ENCODE data around the gene SYTL3.

DNA sequence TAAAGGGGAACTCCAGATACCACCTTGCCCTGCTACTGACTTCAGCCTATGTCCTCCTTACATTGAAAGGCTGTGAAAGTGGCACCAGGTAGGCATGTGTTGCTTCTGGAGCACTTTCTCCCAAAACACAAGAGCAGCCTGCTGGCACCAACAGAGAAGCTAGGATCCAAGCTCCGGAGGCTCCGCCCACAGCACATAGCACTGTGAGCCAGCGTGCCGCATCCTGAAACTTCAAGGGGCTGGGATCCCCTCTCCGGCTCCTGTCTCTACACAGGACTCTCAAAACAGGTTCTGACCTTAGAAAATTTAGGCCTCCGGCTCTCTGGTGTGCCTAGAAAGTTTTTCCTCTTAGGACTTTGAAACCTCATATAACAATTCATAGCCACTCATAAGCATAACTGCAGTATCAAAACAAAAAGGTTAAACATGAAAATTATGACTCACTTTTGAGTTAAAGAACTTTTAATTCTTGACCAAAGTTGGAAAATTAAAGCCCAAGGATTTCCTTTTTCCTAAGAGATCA lies 128.2 kb downstream of the SYTL3 start:
- no peak for TF ChIP-seq CTCF (IDR thresholded peaks at IDR 0.05; ENCODE audit: control extremely low read depth in 1 of 3, insufficient read depth in 1 of 3, low read depth in 1 of 3, low read length in 3 of 3)
- TF ChIP-seq NRF1 (IDR thresholded peaks at IDR 0.05; ENCODE audit: low read depth, low read length), result no peak
- no peak for TF ChIP-seq SAP30 (IDR thresholded peaks at IDR 0.05; ENCODE audit: insufficient read depth, insufficient replicate concordance, low read length)
- TF ChIP-seq SUZ12 (IDR thresholded peaks at IDR 0.05; ENCODE audit: low read length), result no peak
- no peak for TF ChIP-seq BCL11A (IDR thresholded peaks at IDR 0.05; ENCODE audit: low read depth in 2 of 2, low read length in 2 of 2)
- no peak for TF ChIP-seq POLR2A (IDR thresholded peaks at IDR 0.05; ENCODE audit: control extremely low read depth in 1 of 2, low read depth in 2 of 2, low read length in 2 of 2)
- TF ChIP-seq EZH2 (IDR thresholded peaks at IDR 0.05; ENCODE audit: low read depth, low read length, severe bottlenecking), result no peak
- TF ChIP-seq JUND (IDR thresholded peaks at IDR 0.05; ENCODE audit: low read length), result no peak
- TF ChIP-seq, protein P1, sequence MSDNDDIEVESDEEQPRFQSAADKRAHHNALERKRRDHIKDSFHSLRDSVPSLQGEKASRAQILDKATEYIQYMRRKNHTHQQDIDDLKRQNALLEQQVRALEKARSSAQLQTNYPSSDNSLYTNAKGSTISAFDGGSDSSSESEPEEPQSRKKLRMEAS (IDR thresholded peaks at IDR 0.05), result no peak
- TF ChIP-seq CREB1 (IDR thresholded peaks at IDR 0.05), result no peak
- TF ChIP-seq JUN (IDR thresholded peaks at IDR 0.05; ENCODE audit: low read depth, low read length), result no peak
- no peak for TF ChIP-seq CBX5 (IDR thresholded peaks at IDR 0.05; ENCODE audit: low read depth, low read length)
